CD4-positive, alpha-beta memory T cell (primary cell): ENCODE results near the gene CNNM3. TPM values are rescaled to one million over a fixed set of nuclear protein-coding genes. Genes with fewer than 3 reads are reported as not detected.

Experiments used
- CTCF ChIA-PET: fragments of 350-600 bp; sonication (Branson Sonifier 250); formaldehyde crosslinking; loops from one replicate; lab custom pipeline; 2021; ENCODE audit warnings: inconsistent platforms; ENCODE audit not compliant: partially characterized antibody; lab: Charles Lee
- POLR2A ChIA-PET: fragments of 350-600 bp; sonication (Branson Sonifier 250); formaldehyde crosslinking; loops from one replicate; lab custom pipeline; 2021; ENCODE audit not compliant: partially characterized antibody; lab: Charles Lee
- DNase-seq, 5 donors: peaks; one replicate each; pipeline versions ENCODE4 v3.0.0 to v3.0.0-alpha.2; 2020 to 2022; ENCODE audit warnings: mixed read lengths in 1 of 5
- H3K27ac ChIP-seq: one replicate; pipeline ENCODE4 v1.7.0; 2013; ENCODE audit warnings: low read depth, low read length
- H3K27me3 ChIP-seq: 2 replicates; pipeline ENCODE4 v1.7.0; 2013; ENCODE audit warnings: mild to moderate bottlenecking, low read length, moderate library complexity; ENCODE audit not compliant: insufficient read depth
- H3K36me3 ChIP-seq: 2 replicates; pipeline ENCODE4 v1.7.0; 2013; ENCODE audit warnings: mild to moderate bottlenecking, low read length, moderate library complexity; ENCODE audit not compliant: insufficient read depth
- H3K4me1 ChIP-seq: 2 replicates; pipeline ENCODE4 v1.7.0; 2013; ENCODE audit warnings: mild to moderate bottlenecking, low read length, moderate library complexity; ENCODE audit not compliant: insufficient read depth
- H3K4me3 ChIP-seq, 2 donors: one replicate each; pipeline ENCODE4 v1.7.0; 2013; ENCODE audit warnings: low read length in 2 of 2, mild to moderate bottlenecking in 1 of 2
- H3K9me3 ChIP-seq, 2 donors: one replicate each; pipeline ENCODE4 v1.7.0; 2013; ENCODE audit warnings: low read length in 2 of 2, control low read depth in 1 of 2; ENCODE audit not compliant: control insufficient read depth in 1 of 2
- H3K27ac Mint-ChIP-seq, 7 donors: one replicate each; pipeline ENCODE4 v1.8.0; 2020 to 2021; ENCODE audit warnings: mixed read lengths in 7 of 7, mild to moderate bottlenecking in 6 of 7, inconsistent platforms in 3 of 7, moderate library complexity in 3 of 7
- H3K27me3 Mint-ChIP-seq, 2 donors: one replicate each; pipeline ENCODE4 v1.8.0; 2020 to 2021; ENCODE audit warnings: mixed read lengths in 2 of 2
- H3K36me3 Mint-ChIP-seq, 2 donors: one replicate each; pipeline ENCODE4 v1.8.0; 2020 to 2021; ENCODE audit warnings: mixed read lengths in 2 of 2, inconsistent platforms in 1 of 2, mild to moderate bottlenecking in 1 of 2
- H3K4me1 Mint-ChIP-seq, 4 donors: one replicate each; pipeline ENCODE4 v1.8.0; 2020 to 2021; ENCODE audit warnings: mixed read lengths in 4 of 4, mild to moderate bottlenecking in 1 of 4
- H3K4me3 Mint-ChIP-seq, 8 donors: one replicate each; pipeline ENCODE4 v1.8.0; 2020 to 2021; ENCODE audit warnings: mixed read lengths in 8 of 8, mild to moderate bottlenecking in 7 of 8, moderate library complexity in 6 of 8, inconsistent platforms in 3 of 8
- H3K9me3 Mint-ChIP-seq, 8 donors: one replicate each; pipeline ENCODE4 v1.8.0; 2020 to 2021; ENCODE audit warnings: mixed read lengths in 8 of 8, mild to moderate bottlenecking in 5 of 8, inconsistent platforms in 3 of 8, moderate library complexity in 1 of 8
- intact Hi-C: fragments of 100-400 bp; cut with micrococcal nuclease; formaldehyde crosslinking; loops from one replicate; pipeline ENCODE4 v1.15.1; 2023
- polyA plus RNA-seq, 2 donors: library from polyadenylated mRNA; unstranded; fragments of 300-500 nt; fragmentation: Illumina TruSeq; gene quantifications; one replicate each; pipeline ENCODE4 v1.2.3, GENCODE V29; 2021
- total RNA-seq, 2 experiments: library from RNA; stranded (reverse); gene quantifications; one replicate each; pipeline ENCODE4 v1.2.3, GENCODE V29; 2021

Gene CNNM3
- total and polyA plus RNA-seq, 4 experiments from 2014 or later: 3.7 to 57.4 (median 34.1) TPM

DNA sequence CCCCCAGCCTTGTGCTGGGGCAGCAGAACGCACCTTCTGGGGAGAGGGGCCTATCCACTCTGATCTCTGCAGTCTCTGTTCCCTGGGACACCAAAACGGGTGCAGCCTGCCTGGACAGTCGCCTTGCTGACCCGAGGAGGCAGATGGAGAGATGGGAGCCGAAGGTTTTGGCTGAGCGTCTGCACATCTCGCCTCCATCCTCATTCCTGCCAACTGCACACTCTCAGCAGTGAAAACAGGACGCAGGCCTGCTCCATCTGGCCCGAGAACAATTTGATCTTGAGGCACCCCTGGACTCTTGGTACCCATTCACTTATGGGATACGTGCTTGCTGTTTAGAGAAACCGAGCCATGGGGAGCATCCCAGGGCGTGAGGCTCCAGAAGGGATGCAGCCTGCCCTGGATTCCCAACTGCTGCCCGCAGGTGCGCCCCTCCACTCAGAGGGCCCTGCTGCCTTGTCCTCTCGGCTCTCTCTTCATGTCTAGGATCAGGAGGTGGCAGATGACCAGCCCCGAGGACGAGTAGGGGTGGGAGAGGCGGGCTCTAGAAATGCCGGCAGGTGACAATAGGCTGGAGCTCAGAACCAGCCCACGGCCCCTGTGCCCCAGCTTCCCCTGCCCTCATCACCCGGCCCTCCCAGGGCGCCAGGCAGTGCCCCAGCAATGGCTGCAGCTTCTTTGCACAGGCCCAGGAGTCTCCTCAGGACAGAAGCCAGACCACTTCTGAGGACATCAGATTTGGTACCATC lies 62.9 kb downstream of the CNNM3 start:
- Histone ChIP-seq H3K9me3 (no peaks in the 10 kb centered on the region), H3K27me3 (no peaks in the 10 kb centered on the region), H3K27ac (no peak overlapping the region), H3K4me3 (no peak overlapping the region), H3K36me3 (no peaks in the 10 kb centered on the region), H3K4me1 (peaks cover 10% of the 10 kb centered on the region)
- ChIA-PET CTCF (interaction anchor here (1.1 to 1.9 kb wide), 2 partner anchors 8 to 21 kb away, joined by 4 to 5 read pairs; partner anchors contain the start of gene ANKRD39), POLR2A (interaction anchor here (0.5 to 1.7 kb wide), 3 partner anchors 11 to 14 kb away, joined by 3 to 5 read pairs (median 3); no protein-coding TSS in a partner anchor)
- no peak overlapping the region for H3K4me3 Mint-ChIP-seq
- no peaks in the 10 kb centered on the region for H3K27me3 Mint-ChIP-seq
- intact Hi-C loops: no loop called here
- no peak for DNase-seq
- no peak overlapping the region for H3K27ac Mint-ChIP-seq
- H3K4me1 Mint-ChIP-seq: peaks cover 5 to 19% (median 13%) of the 10 kb centered on the region in 4 donors
- H3K36me3 Mint-ChIP-seq: no peaks in the 10 kb centered on the region
- no peaks in the 10 kb centered on the region for H3K9me3 Mint-ChIP-seq

DNA sequence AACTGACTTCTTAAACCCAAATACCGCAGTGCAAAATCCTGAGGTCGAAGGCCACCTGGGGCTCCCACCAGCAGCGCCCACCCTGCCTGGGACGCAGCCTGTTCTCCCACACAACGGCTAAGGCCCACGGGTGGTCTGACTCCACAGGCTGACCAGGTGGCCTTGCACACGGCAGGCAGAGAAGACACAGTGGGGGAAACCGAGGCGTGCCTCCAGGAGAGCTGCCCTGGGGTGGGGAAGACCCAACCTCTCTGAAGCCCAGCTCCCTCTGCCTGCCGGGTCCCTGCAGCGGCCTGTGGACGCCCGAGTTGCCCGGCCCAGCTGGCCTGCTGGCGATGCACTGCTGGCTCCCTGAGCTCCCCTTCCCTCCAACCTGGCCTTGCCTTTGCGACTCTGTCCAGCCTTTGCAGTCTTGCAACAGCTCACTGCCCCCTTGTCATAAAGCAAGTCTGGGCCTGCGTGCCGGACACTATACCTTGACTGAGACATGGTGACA lies 63.5 kb downstream of the CNNM3 start:
- peaks cover 3% of the 10 kb centered on the region for H3K4me1 ChIP-seq
- intact Hi-C loops: no loop called here
- peak overlapping the region in 2 of 7 donors; percentile 14 to 34 for H3K27ac Mint-ChIP-seq
- CTCF ChIA-PET: interaction anchor here (0.8 to 1.9 kb wide), 3 partner anchors 9 to 71 kb away, joined by 4 to 5 read pairs (median 4); partner anchors contain the start of gene ANKRD39
- no peaks in the 10 kb centered on the region for H3K36me3 ChIP-seq
- no peaks in the 10 kb centered on the region for H3K9me3 ChIP-seq
- peaks cover 2 to 13% (median 7%) of the 10 kb centered on the region in 4 donors for H3K4me1 Mint-ChIP-seq
- H3K4me3 ChIP-seq: no peak overlapping the region
- no peak overlapping the region for H3K27ac ChIP-seq
- POLR2A ChIA-PET: interaction anchor here (0.5 to 1.7 kb wide), 5 partner anchors 11 to 71 kb away, joined by 3 to 5 read pairs (median 3); no protein-coding TSS in a partner anchor
- no peak overlapping the region for H3K4me3 Mint-ChIP-seq
- no peaks in the 10 kb centered on the region for H3K36me3 Mint-ChIP-seq
- no peak for DNase-seq
- H3K9me3 Mint-ChIP-seq: no peaks in the 10 kb centered on the region
- no peaks in the 10 kb centered on the region for H3K27me3 ChIP-seq
- H3K27me3 Mint-ChIP-seq: no peaks in the 10 kb centered on the region

DNA sequence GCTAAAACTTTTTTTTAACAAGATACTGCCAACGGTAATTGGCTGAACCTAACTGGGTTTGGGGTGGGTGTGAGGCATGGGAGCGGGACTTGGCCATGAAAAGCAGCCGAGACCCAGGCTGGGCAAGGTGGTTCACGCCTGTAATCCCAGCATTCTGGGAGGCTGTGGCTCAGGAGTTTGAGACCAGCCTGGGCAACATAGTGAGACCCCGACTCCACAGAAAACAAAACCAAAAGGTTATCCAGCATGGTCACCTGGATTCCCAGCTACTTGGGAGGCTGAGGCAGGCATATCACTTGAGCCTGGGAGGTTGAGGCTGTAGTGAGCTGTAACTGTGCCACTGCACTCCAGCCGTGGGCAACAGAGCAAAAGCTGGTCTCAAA lies 64.8 kb downstream of the CNNM3 start:
- Mint-ChIP-seq H3K4me3 (no peak overlapping the region), H3K27ac (no peak overlapping the region), H3K27me3 (no peaks in the 10 kb centered on the region), H3K4me1 (peaks cover 0 to 7% (median 1%) of the 10 kb centered on the region in 4 donors), H3K9me3 (no peaks in the 10 kb centered on the region), H3K36me3 (no peaks in the 10 kb centered on the region)
- Histone ChIP-seq H3K4me3 (no peak overlapping the region), H3K9me3 (no peaks in the 10 kb centered on the region), H3K27me3 (no peaks in the 10 kb centered on the region), H3K36me3 (no peaks in the 10 kb centered on the region), H3K27ac (no peak overlapping the region), H3K4me1 (no peaks in the 10 kb centered on the region)
- intact Hi-C loops: no loop called here
- no peak for DNase-seq
- POLR2A ChIA-PET: interaction anchor here (0.8 to 1.7 kb wide), 3 partner anchors 10 to 12 kb away, joined by 3 to 5 read pairs (median 4); no protein-coding TSS in a partner anchor
- CTCF ChIA-PET: no interaction called here

DNA sequence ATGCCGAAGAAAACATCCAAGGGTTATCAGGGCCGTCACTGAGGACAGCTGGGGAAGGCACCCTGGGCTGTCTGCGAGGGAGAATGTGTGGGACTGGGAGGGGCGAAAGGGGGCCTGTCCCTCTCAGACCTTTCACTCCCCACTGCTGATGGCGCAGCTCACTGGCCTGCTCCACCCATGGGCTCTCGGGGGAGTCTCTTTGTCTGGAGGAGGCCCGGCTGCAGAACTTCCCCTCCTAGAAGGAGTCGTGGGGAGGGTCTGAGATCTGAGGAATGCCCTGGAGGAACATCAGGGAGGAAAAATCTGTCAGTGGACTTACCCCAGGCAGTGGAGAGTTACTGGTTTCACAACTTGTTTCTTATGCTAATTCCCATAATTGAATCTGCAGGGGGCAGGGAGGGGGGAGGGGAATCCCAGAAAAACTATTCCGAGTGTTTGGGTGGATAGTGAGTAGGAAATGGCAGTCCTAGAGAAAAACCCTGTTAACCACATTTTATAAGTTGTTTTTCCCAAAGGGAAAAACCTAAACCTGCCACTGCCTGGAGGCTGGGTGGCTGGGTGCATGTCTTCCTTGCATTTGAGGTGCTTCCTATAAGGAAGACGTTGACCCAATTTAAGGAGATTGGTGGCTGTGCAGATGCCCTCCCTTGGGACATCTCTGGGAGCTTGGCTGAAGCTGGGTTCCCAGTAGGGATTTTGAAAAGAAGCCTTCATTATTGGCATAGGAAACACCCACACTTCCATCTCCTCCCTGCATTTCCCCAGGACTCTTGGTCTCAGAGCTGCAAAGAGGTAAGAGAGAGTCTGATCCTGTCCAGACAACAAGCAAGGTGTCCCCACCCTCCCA lies 65.5 kb downstream of the CNNM3 start:
- H3K4me3 ChIP-seq: no peak overlapping the region
- no peaks in the 10 kb centered on the region for H3K36me3 Mint-ChIP-seq
- DNase-seq: no peak
- ChIA-PET CTCF (interaction anchor here (0.7 to 0.8 kb wide), 2 partner anchors 8 to 70 kb away, joined by 3 read pairs; no protein-coding TSS in a partner anchor), POLR2A (interaction anchor here (0.8 to 1.4 kb wide), 5 partner anchors 8 to 32 kb away, joined by 3 to 4 read pairs (median 3); partner anchors contain the start of gene ANKRD39)
- no peak overlapping the region for H3K4me3 Mint-ChIP-seq
- H3K4me1 Mint-ChIP-seq: peaks cover 0 to 5% (median 1%) of the 10 kb centered on the region in 4 donors
- no peak overlapping the region for H3K27ac Mint-ChIP-seq
- H3K36me3 ChIP-seq: no peaks in the 10 kb centered on the region
- H3K27me3 Mint-ChIP-seq: no peaks in the 10 kb centered on the region
- intact Hi-C loops: no loop called here
- no peaks in the 10 kb centered on the region for H3K27me3 ChIP-seq
- no peaks in the 10 kb centered on the region for H3K9me3 Mint-ChIP-seq
- H3K4me1 ChIP-seq: no peaks in the 10 kb centered on the region
- no peaks in the 10 kb centered on the region for H3K9me3 ChIP-seq
- H3K27ac ChIP-seq: no peak overlapping the region

DNA sequence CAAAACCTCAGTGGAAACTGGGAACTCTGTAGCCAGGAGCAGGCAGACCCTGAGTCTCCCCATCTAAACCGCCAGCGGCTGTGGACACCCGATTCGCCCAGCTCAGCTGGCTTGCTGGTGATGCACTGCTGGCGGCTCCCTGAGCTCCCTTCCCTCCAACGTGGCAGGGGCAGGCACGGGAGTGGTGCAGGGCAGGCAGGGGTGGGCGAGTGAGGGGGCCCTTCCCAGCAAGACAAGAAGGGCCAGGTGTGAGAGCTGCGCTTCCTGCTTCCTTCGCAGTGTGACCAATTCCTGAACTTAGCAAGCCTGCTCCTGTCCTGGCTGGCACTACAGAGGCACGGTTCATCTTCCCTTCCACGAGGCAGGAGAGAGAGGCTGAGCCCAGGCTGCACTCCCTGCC lies 66.2 kb downstream of the CNNM3 start:
- H3K27ac Mint-ChIP-seq: no peak overlapping the region
- ChIA-PET CTCF (interaction anchor here (0.7 to 0.8 kb wide), 2 partner anchors 9 to 69 kb away, joined by 3 read pairs; no protein-coding TSS in a partner anchor), POLR2A (interaction anchor here (0.8 to 1.4 kb wide), 3 partner anchors 9 to 32 kb away, joined by 3 to 4 read pairs (median 3); partner anchors contain the start of gene ANKRD39)

DNA sequence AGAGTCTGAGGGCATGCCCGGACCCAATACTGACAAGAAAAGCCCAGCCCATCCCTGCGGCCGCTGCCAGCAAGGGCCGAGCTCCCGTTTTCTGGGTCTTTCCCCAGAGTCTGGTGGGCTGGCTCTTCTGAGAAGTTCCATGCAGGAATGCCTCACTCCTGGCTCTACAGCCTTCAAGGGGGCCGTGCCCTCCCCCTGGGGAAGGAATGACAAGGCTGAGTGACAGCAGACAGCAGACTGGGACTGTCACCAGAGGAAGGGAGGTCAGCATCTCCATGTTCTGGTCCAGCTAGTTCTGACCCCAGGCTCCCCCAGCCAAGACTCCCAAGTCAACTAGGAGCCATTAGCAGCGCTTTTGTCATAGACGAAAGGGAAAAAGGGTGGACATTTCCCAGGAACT lies 66.8 kb downstream of the CNNM3 start:
- Mint-ChIP-seq H3K9me3 (peaks cover 0 to 1% (median 0%) of the 10 kb centered on the region in 8 donors), H3K27ac (no peak overlapping the region), H3K27me3 (no peaks in the 10 kb centered on the region), H3K36me3 (no peaks in the 10 kb centered on the region), H3K4me3 (no peak overlapping the region), H3K4me1 (peaks cover under 1 to 9% (median 5%) of the 10 kb centered on the region in 4 donors)
- CTCF ChIA-PET: no interaction called here
- no peak overlapping the region for H3K27ac ChIP-seq
- no peaks in the 10 kb centered on the region for H3K4me1 ChIP-seq
- H3K4me3 ChIP-seq: no peak overlapping the region
- no peaks in the 10 kb centered on the region for H3K9me3 ChIP-seq
- POLR2A ChIA-PET: interaction anchor here (0.8 to 2.5 kb wide), 2 partner anchors 25 to 31 kb away, joined by 3 to 9 read pairs; partner anchors contain the start of gene ANKRD39
- H3K27me3 ChIP-seq: no peaks in the 10 kb centered on the region
- intact Hi-C loops: no loop called here
- no peak for DNase-seq
- no peaks in the 10 kb centered on the region for H3K36me3 ChIP-seq

More for the DNA sequence above, 66.2 kb downstream of the CNNM3 start:
- no peak for DNase-seq
- Histone ChIP-seq H3K36me3 (no peaks in the 10 kb centered on the region), H3K27ac (no peak overlapping the region), H3K27me3 (no peaks in the 10 kb centered on the region), H3K4me1 (no peaks in the 10 kb centered on the region), H3K9me3 (no peaks in the 10 kb centered on the region), H3K4me3 (no peak overlapping the region)
- Mint-ChIP-seq H3K27me3 (no peaks in the 10 kb centered on the region), H3K4me1 (peaks cover 0 to 6% (median 1%) of the 10 kb centered on the region in 4 donors), H3K36me3 (no peaks in the 10 kb centered on the region), H3K9me3 (no peaks in the 10 kb centered on the region), H3K4me3 (no peak overlapping the region)
- intact Hi-C loops: no loop called here
